Stomach (tissue), 9 donors: ENCODE measurements around the gene HRH1. TPM values are rescaled to one million over a fixed set of nuclear protein-coding genes. Genes with fewer than 3 reads are reported as not detected.
A peak's percentile ranks its signal among the peaks of the same experiment; 100 is the strongest.

ENCODE experiments used
- DNase-seq, 2 donors: peaks; one replicate each; pipeline versions ENCODE4 v3.0.0 to v3.0.0-alpha.2; 2013 to 2019
- H3K27ac ChIP-seq, 5 donors: fragments of 200-600 bp in 4 of 5; sonication (generic) in 4 of 5; one replicate each; pipeline ENCODE4 v1.5.1; 2013 to 2019; ENCODE audit warnings: mild to moderate bottlenecking in 1 of 5, moderate library complexity in 1 of 5
- H3K27me3 ChIP-seq, 3 donors: fragments of 200-600 bp; sonication (generic); one replicate each; pipeline ENCODE4 v1.5.1; 2017 to 2019; ENCODE audit warnings: mixed run types in 1 of 3
- H3K36me3 ChIP-seq, 4 donors: fragments of 200-600 bp; sonication (generic); 1 replicate in 3 of 4; 2 replicates in 1 of 4; pipeline ENCODE4 v1.5.1; 2016 to 2019
- H3K4me1 ChIP-seq, 4 donors: fragments of 200-600 bp; sonication (generic); one replicate each; pipeline ENCODE4 v1.5.1; 2016 to 2019
- H3K4me3 ChIP-seq, 4 donors: fragments of 200-600 bp; sonication (generic) in 3 of 4; one replicate each; pipeline ENCODE4 v1.5.1; 2016 to 2019; ENCODE audit warnings: mild to moderate bottlenecking in 1 of 4
- H3K9me3 ChIP-seq, 4 donors: fragments of 200-600 bp; sonication (generic); one replicate each; pipeline ENCODE4 v1.5.1; 2016 to 2019
- CTCF ChIP-seq, 7 experiments: fragments of 450-650 bp in 4 of 7; fragments of 200-600 bp in 3 of 7; sonication (generic) in 3 of 7; IDR thresholded peaks; one replicate each; pipeline ENCODE4 v1.5.1; 2016 to 2019; ENCODE audit warnings: antibody characterized with exemption in 7 of 7, control low read depth in 2 of 7, mild to moderate bottlenecking in 1 of 7
- EP300 ChIP-seq: sonication (generic); formaldehyde crosslinking; IDR thresholded peaks from one replicate; pipeline ENCODE4 v1.6.1; 2017; ENCODE audit warnings: antibody characterized with exemption
- POLR2A ChIP-seq, 4 donors: fragments of 450-650 bp; IDR thresholded peaks; one replicate each; pipeline ENCODE4 v1.6.1; 2016; ENCODE audit warnings: antibody characterized with exemption in 4 of 4, control low read depth in 2 of 4, mild to moderate bottlenecking in 1 of 4, moderate library complexity in 1 of 4
- POLR2AphosphoS5 ChIP-seq, 3 donors: sonication (generic); formaldehyde crosslinking; IDR thresholded peaks; one replicate each; pipeline ENCODE4 v1.6.1; 2016; ENCODE audit warnings: antibody characterized with exemption in 3 of 3
- WGBS, 5 donors: extraction: QIAGEN DNeasy Blood & Tissue Kit in 3 of 5; methylation state at CpG; one replicate each; pipeline versions ENCODE4 v1.1.5 to v1.1.7; 2013 to 2018; 5-methylcytosine and 5-hydroxymethylcytosine counted together
- intact Hi-C: fragments of 100-400 bp; cut with DNase I; formaldehyde crosslinking; loops from one replicate; pipeline ENCODE4 v1.15.1; 2023; ENCODE audit warnings: low total_unique reads
- polyA plus RNA-seq, 3 donors: library from polyadenylated mRNA; stranded (reverse); fragments of 200-250 nt; gene quantifications; one replicate each; pipeline ENCODE4 v1.2.3, GENCODE V29; 2013
- total RNA-seq, 5 donors: library from RNA; depleted of rRNA; stranded (reverse); fragments of >200 nt; gene quantifications; one replicate each; pipeline versions ENCODE4 v1.1.0 to v1.2.3, GENCODE V29; 2014 to 2016
- donor health status: healthy with polysubstance abuse.
- donor health status: Bipolar disorder and iron deficiency.
- donor health status: healthy.

The HRH1 gene
- total and polyA plus RNA-seq, 8 donors = under 0.01 to 5.0 (median 0.37) TPM; not detected in 1

DNA sequence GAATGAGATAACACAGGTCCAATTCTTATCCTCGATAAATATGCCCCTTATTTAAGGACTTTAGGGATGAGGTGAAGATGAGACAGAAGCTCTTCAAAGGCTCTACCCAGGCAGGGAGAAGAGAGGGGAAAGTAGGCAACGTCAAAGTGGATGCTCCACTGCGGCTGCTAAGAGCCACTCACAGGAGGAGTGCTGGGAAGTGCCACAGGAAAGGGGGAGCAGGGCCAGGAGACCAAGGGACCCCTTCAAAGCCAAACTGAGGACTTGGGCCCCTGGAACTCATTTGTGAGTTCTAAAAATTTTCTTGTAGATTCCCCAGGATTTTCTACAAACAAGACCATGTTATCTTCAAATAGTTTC, 70.6 kb downstream of the HRH1 start:
- Histone ChIP-seq H3K4me3 (peak overlapping the region in 2 of 4 donors; percentile 1 to 32), H3K9me3 (no peaks in the 10 kb centered on the region), H3K36me3 (no peaks in the 10 kb centered on the region), H3K27ac (peak overlapping the region in 4 of 5 donors; percentile 65 to 85 (median 70)), H3K4me1 (peaks cover 0 to 39% (median 4%) of the 10 kb centered on the region in 4 donors), H3K27me3 (no peaks in the 10 kb centered on the region)
- WGBS, 5 donors = 88 to 93% (median 90%) methylated on average over 3 of the region's 3 CpGs
- intact Hi-C loops = no loop called here
- DNase-seq = no peak
- no peak for TF ChIP-seq POLR2A (IDR thresholded peaks at IDR 0.05)
- no peak for TF ChIP-seq CTCF (IDR thresholded peaks at IDR 0.05)
- no peak for TF ChIP-seq EP300

DNA sequence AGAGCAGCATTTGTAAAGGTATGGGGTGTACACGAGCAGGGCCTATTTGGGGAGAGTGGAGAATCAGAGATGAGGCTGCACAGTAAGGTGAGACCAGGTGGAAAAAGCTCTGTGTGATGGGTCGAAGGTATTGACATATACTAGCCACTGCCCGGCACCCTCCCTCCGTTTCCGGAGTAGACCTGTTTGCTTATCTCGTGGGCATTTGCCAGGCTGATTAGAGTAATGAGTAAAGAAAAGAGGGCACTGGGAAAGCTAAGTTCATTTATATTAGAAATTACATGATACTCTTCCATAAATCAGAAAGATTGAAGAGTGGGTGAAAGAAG, 71.7 kb downstream of the HRH1 start:
- H3K9me3 ChIP-seq = no peaks in the 10 kb centered on the region
- no peaks in the 10 kb centered on the region for H3K27me3 ChIP-seq
- TF ChIP-seq CTCF (IDR thresholded peaks at IDR 0.05) = no peak
- no peak for TF ChIP-seq POLR2AphosphoS5 (IDR thresholded peaks at IDR 0.05)
- TF ChIP-seq POLR2A (IDR thresholded peaks at IDR 0.05) = no peak
- no peak for TF ChIP-seq EP300
- peak; percentile 35 to 70 for DNase-seq
- intact Hi-C loops = no loop called here
- H3K36me3 ChIP-seq = no peaks in the 10 kb centered on the region
- WGBS, 5 donors = 20 to 62% (median 34%) methylated on average over 6 of the region's 6 CpGs
- H3K4me3 ChIP-seq = peak overlapping the region in 2 of 4 donors; percentile 1 to 32
- H3K27ac ChIP-seq = peak overlapping the region; percentile 65 to 85 (median 72)
- peaks cover 0 to 39% (median 4%) of the 10 kb centered on the region in 4 donors for H3K4me1 ChIP-seq

GRCh38 chr3:11228041-11228440, 73.7 kb downstream of the HRH1 start:
- no peak for TF ChIP-seq POLR2AphosphoS5 (IDR thresholded peaks at IDR 0.05)
- no peak for TF ChIP-seq CTCF (IDR thresholded peaks at IDR 0.05)
- no peak overlapping the region for H3K4me3 ChIP-seq
- no peaks in the 10 kb centered on the region for H3K36me3 ChIP-seq
- intact Hi-C loops = no loop called here
- H3K27ac ChIP-seq = no peak overlapping the region
- H3K27me3 ChIP-seq = no peaks in the 10 kb centered on the region
- no peaks in the 10 kb centered on the region for H3K9me3 ChIP-seq
- H3K4me1 ChIP-seq = peaks cover 0 to 39% (median 4%) of the 10 kb centered on the region in 4 donors
- 66 to 87% (median 73%) methylated on average over 4 of the region's 4 CpGs for WGBS, 5 donors
- DNase-seq = no peak

DNA sequence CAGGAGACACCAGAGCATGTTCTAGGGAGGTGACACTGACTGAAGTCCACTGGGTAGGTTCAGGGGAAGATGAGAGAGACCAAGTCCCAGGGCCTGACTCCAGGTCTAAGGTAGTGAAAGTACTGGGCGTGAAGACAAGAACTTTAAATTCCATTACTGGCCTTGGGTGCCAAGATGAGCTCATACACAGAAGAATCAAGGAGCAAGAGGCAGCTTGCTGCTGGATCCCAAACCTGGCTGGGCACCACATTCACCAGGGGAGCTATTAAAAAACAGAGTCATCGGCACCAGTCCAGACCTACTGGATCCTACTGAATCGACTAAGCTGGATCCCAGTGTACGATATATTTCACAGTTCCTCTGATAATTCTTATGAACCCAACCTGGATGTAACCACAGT, 75.8 kb downstream of the HRH1 start:
- Histone ChIP-seq H3K9me3 (no peaks in the 10 kb centered on the region), H3K36me3 (no peaks in the 10 kb centered on the region), H3K4me3 (no peak overlapping the region), H3K4me1 (peaks cover 0 to 24% (median 4%) of the 10 kb centered on the region in 4 donors), H3K27me3 (no peaks in the 10 kb centered on the region), H3K27ac (no peak overlapping the region)
- no peak for DNase-seq
- intact Hi-C loops = no loop called here
- TF ChIP-seq CTCF (IDR thresholded peaks at IDR 0.05) (no peak), POLR2A (IDR thresholded peaks at IDR 0.05) (no peak), POLR2AphosphoS5 (IDR thresholded peaks at IDR 0.05) (no peak), EP300 (no peak)
- WGBS, 5 donors = 80 to 91% (median 88%) methylated on average over 4 of the region's 4 CpGs
